Naive B cell (primary cell): ENCODE measurements around the gene MGLL. TPM values are rescaled to one million over a fixed set of nuclear protein-coding genes. Genes with fewer than 3 reads are reported as not detected.
A peak's percentile ranks its signal among the peaks of the same experiment; 100 is the strongest.

ENCODE experiments used
- ATAC-seq, 2 donors: fragments of 150-1000 bp; cut with Tn5 transposase; 2 replicates each; pipeline ENCODE4 v1.10.0; 2021; ENCODE audit warnings: low read depth in 2 of 2, mild to moderate bottlenecking in 2 of 2, moderate library complexity in 2 of 2
- DNase-seq: peaks from one replicate; pipeline ENCODE4 v3.0.0; 2022
- H3K27ac Mint-ChIP-seq, 6 donors: one replicate each; pipeline ENCODE4 v1.8.0; 2020 to 2022; ENCODE audit warnings: mild to moderate bottlenecking in 6 of 6, mixed read lengths in 6 of 6, moderate library complexity in 5 of 6, inconsistent platforms in 2 of 6
- H3K27me3 Mint-ChIP-seq, 3 donors: one replicate each; pipeline ENCODE4 v1.8.0; 2021 to 2022; ENCODE audit warnings: mixed read lengths in 3 of 3, mild to moderate bottlenecking in 1 of 3
- H3K36me3 Mint-ChIP-seq, 2 donors: one replicate each; pipeline ENCODE4 v1.8.0; 2020 to 2022; ENCODE audit warnings: mixed read lengths in 2 of 2, inconsistent platforms in 1 of 2, mild to moderate bottlenecking in 1 of 2
- H3K4me1 Mint-ChIP-seq, 3 donors: one replicate each; pipeline ENCODE4 v1.8.0; 2020 to 2022; ENCODE audit warnings: mixed read lengths in 3 of 3, inconsistent platforms in 1 of 3, mild to moderate bottlenecking in 1 of 3, moderate library complexity in 1 of 3
- H3K4me3 Mint-ChIP-seq, 8 donors: one replicate each; pipeline ENCODE4 v1.8.0; 2020 to 2022; ENCODE audit warnings: mild to moderate bottlenecking in 8 of 8, mixed read lengths in 8 of 8, moderate library complexity in 8 of 8, inconsistent platforms in 2 of 8
- H3K9me3 Mint-ChIP-seq, 7 donors: one replicate each; pipeline ENCODE4 v1.8.0; 2020 to 2022; ENCODE audit warnings: mixed read lengths in 7 of 7, mild to moderate bottlenecking in 5 of 7, inconsistent platforms in 2 of 7, moderate library complexity in 1 of 7
- polyA plus RNA-seq, 6 donors: library from polyadenylated mRNA; unstranded; fragments of 300-500 nt; fragmentation: Illumina TruSeq; gene quantifications; one replicate each; pipeline ENCODE4 v1.2.3, GENCODE V29; 2021; ENCODE audit warnings: low read depth in 6 of 6

MGLL gene
- polyA plus RNA-seq, 6 donors from 2014 or later, result 0.40 to 3.6 (median 1.3) TPM; not detected in 1

GRCh38 chr3:127718916-127719290 is 103.4 kb downstream of the MGLL start:
- no peak overlapping the region for H3K4me3 Mint-ChIP-seq
- peaks cover 0 to 3% (median 0%) of the 10 kb centered on the region in 3 donors for H3K4me1 Mint-ChIP-seq
- H3K9me3 Mint-ChIP-seq, result no peaks in the 10 kb centered on the region
- H3K27me3 Mint-ChIP-seq, result no peaks in the 10 kb centered on the region
- H3K27ac Mint-ChIP-seq, result no peak overlapping the region
- peaks cover 0 to 2% of the 10 kb centered on the region in 2 donors for H3K36me3 Mint-ChIP-seq
- no peak for DNase-seq
- no peak for ATAC-seq

- H3K4me1 Mint-ChIP-seq, result peaks cover 0 to 3% (median 0%) of the 10 kb centered on the region in 3 donors
- no peaks in the 10 kb centered on the region for H3K36me3 Mint-ChIP-seq
- H3K27me3 Mint-ChIP-seq, result no peaks in the 10 kb centered on the region
- H3K9me3 Mint-ChIP-seq, result no peaks in the 10 kb centered on the region
- ATAC-seq, result no peak
- no peak for DNase-seq
- no peak overlapping the region for H3K4me3 Mint-ChIP-seq
- no peak overlapping the region for H3K27ac Mint-ChIP-seq
These were observed 103.9 kb downstream of the MGLL start for GRCh38 chr3:127718245-127718915.

GRCh38 chr3:127717357-127718244 is 104.7 kb downstream of the MGLL start:
- Mint-ChIP-seq H3K9me3 (no peaks in the 10 kb centered on the region), H3K4me3 (no peak overlapping the region), H3K27ac (no peak overlapping the region), H3K27me3 (no peaks in the 10 kb centered on the region), H3K36me3 (no peaks in the 10 kb centered on the region), H3K4me1 (peaks cover 0 to 3% (median 0%) of the 10 kb centered on the region in 3 donors)
- ATAC-seq (no peak), DNase-seq (no peak)

GRCh38 chr3:127716384-127716783 is 105.9 kb downstream of the MGLL start:
- H3K27me3 Mint-ChIP-seq, result no peaks in the 10 kb centered on the region
- no peaks in the 10 kb centered on the region for H3K9me3 Mint-ChIP-seq
- no peak overlapping the region for H3K4me3 Mint-ChIP-seq
- no peak for ATAC-seq
- no peaks in the 10 kb centered on the region for H3K36me3 Mint-ChIP-seq
- DNase-seq, result no peak
- peaks cover 0 to 3% (median 0%) of the 10 kb centered on the region in 3 donors for H3K4me1 Mint-ChIP-seq
- no peak overlapping the region for H3K27ac Mint-ChIP-seq

- DNase-seq, result no peak
- no peaks in the 10 kb centered on the region for H3K9me3 Mint-ChIP-seq
- H3K4me3 Mint-ChIP-seq, result no peak overlapping the region
- peak overlapping the region in 1 of 6 donors; percentile 72 for H3K27ac Mint-ChIP-seq
- no peak for ATAC-seq
- H3K36me3 Mint-ChIP-seq, result no peaks in the 10 kb centered on the region
- no peaks in the 10 kb centered on the region for H3K27me3 Mint-ChIP-seq
- H3K4me1 Mint-ChIP-seq, result peaks cover 0 to 3% (median 0%) of the 10 kb centered on the region in 3 donors
These were observed 106.8 kb downstream of the MGLL start for GRCh38 chr3:127715532-127715931.

GRCh38 chr3:127714866-127715265 is 107.4 kb downstream of the MGLL start:
- DNase-seq, result no peak
- Mint-ChIP-seq H3K36me3 (no peaks in the 10 kb centered on the region), H3K4me1 (peaks cover 0 to 6% (median 0%) of the 10 kb centered on the region in 3 donors), H3K9me3 (no peaks in the 10 kb centered on the region), H3K4me3 (no peak overlapping the region), H3K27ac (no peak overlapping the region), H3K27me3 (no peaks in the 10 kb centered on the region)
- ATAC-seq, result no peak

- H3K36me3 Mint-ChIP-seq, result no peaks in the 10 kb centered on the region
- DNase-seq (no peak), ATAC-seq (no peak)
- H3K4me3 Mint-ChIP-seq, result no peak overlapping the region
- H3K4me1 Mint-ChIP-seq, result peaks cover 0 to 7% (median 0%) of the 10 kb centered on the region in 3 donors
- H3K9me3 Mint-ChIP-seq, result no peaks in the 10 kb centered on the region
- H3K27ac Mint-ChIP-seq, result peak overlapping the region in 1 of 6 donors; percentile 53
- H3K27me3 Mint-ChIP-seq, result no peaks in the 10 kb centered on the region
These were observed 108.2 kb downstream of the MGLL start for GRCh38 chr3:127714125-127714571.

- H3K27me3 Mint-ChIP-seq, result no peaks in the 10 kb centered on the region
- peak overlapping the region in 2 of 6 donors; percentile 14 to 27 for H3K27ac Mint-ChIP-seq
- no peak overlapping the region for H3K4me3 Mint-ChIP-seq
- H3K9me3 Mint-ChIP-seq, result no peaks in the 10 kb centered on the region
- H3K4me1 Mint-ChIP-seq, result peaks cover 0 to 7% (median 0%) of the 10 kb centered on the region in 3 donors
- no peak for DNase-seq
- ATAC-seq, result no peak
- H3K36me3 Mint-ChIP-seq, result no peaks in the 10 kb centered on the region
These were observed 109.2 kb downstream of the MGLL start for GRCh38 chr3:127712881-127713771.

- Mint-ChIP-seq H3K36me3 (no peaks in the 10 kb centered on the region), H3K4me1 (peaks cover 0 to 7% (median 0%) of the 10 kb centered on the region in 3 donors), H3K9me3 (no peaks in the 10 kb centered on the region), H3K4me3 (no peak overlapping the region), H3K27ac (peak overlapping the region in 1 of 6 donors; percentile 76), H3K27me3 (no peaks in the 10 kb centered on the region)
- no peak for ATAC-seq
- DNase-seq, result no peak
These were observed 109.9 kb downstream of the MGLL start for GRCh38 chr3:127712461-127712860.

- Mint-ChIP-seq H3K27ac (no peak overlapping the region), H3K4me3 (no peak overlapping the region), H3K4me1 (peaks cover 0 to 7% (median 0%) of the 10 kb centered on the region in 3 donors), H3K9me3 (no peaks in the 10 kb centered on the region), H3K36me3 (no peaks in the 10 kb centered on the region), H3K27me3 (no peaks in the 10 kb centered on the region)
- no peak for ATAC-seq
- DNase-seq, result no peak
These were observed 110.4 kb downstream of the MGLL start for GRCh38 chr3:127711896-127712295.

GRCh38 chr3:127711021-127711695 is 111.2 kb downstream of the MGLL start:
- Mint-ChIP-seq H3K4me3 (no peak overlapping the region), H3K9me3 (no peaks in the 10 kb centered on the region), H3K36me3 (no peaks in the 10 kb centered on the region), H3K27me3 (no peaks in the 10 kb centered on the region), H3K4me1 (peaks cover 0 to 7% (median 0%) of the 10 kb centered on the region in 3 donors), H3K27ac (no peak overlapping the region)
- ATAC-seq, result no peak
- DNase-seq, result no peak

- DNase-seq (no peak), ATAC-seq (no peak)
- Mint-ChIP-seq H3K27me3 (no peaks in the 10 kb centered on the region), H3K9me3 (no peaks in the 10 kb centered on the region), H3K36me3 (no peaks in the 10 kb centered on the region), H3K27ac (peak overlapping the region in 1 of 6 donors; percentile 47), H3K4me3 (no peak overlapping the region), H3K4me1 (peaks cover 0 to 4% (median 0%) of the 10 kb centered on the region in 3 donors)
These were observed 112.0 kb downstream of the MGLL start for GRCh38 chr3:127710155-127710941.
